GM18498 (cell line): ENCODE measurements around the gene TRIM46.
"Not testable (repeated sequence)": the region's sequence is repeated elsewhere in the genome, so short reads cannot be mapped to it uniquely, and the experiment has no call there.

Experiments
- ATAC-seq: cut with Tn5 transposase; IDR thresholded peaks from one replicate; pipeline ENCODE4 v1.9.1; 2021; ENCODE audit warnings: mild to moderate bottlenecking, moderate library complexity; ENCODE audit not compliant: unreplicated experiment

The TRIM46 gene

GRCh38 chr1:155137154-155137949 is 36.3 kb upstream of the TRIM46 start:
- no peak for ATAC-seq

GRCh38 chr1:155139895-155140629 is 33.6 kb upstream of the TRIM46 start, which contains the start of gene DPM3:
DPM3 (minus strand) TSS chr1:155140531; CDS start chr1:155140240, 291 bp downstream.
- peak; percentile 66 for ATAC-seq

- ATAC-seq: no peak
Observed at GRCh38 chr1:155140630-155140953, 33.1 kb upstream of the TRIM46 start.

- ATAC-seq: no peak
Observed at GRCh38 chr1:155141749-155142148, 31.9 kb upstream of the TRIM46 start.

GRCh38 chr1:155145491-155145890 is 28.2 kb upstream of the TRIM46 start:
- no peak for ATAC-seq

GRCh38 chr1:155155996-155156643 is 17.5 kb upstream of the TRIM46 start:
- ATAC-seq: not testable (repeated sequence)

GRCh38 chr1:155158991-155159390 is 14.7 kb upstream of the TRIM46 start:
- no peak for ATAC-seq

GRCh38 chr1:155160128-155160527 is 13.5 kb upstream of the TRIM46 start:
- no peak for ATAC-seq

GRCh38 chr1:155162631-155163030 is 11.0 kb upstream of the TRIM46 start:
- ATAC-seq: not testable (repeated sequence)

GRCh38 chr1:155163785-155164184 is 9.9 kb upstream of the TRIM46 start:
- not testable (repeated sequence) for ATAC-seq

- not testable (repeated sequence) for ATAC-seq
Observed at GRCh38 chr1:155164625-155165024, 9.0 kb upstream of the TRIM46 start.

GRCh38 chr1:155166051-155166470 is 7.6 kb upstream of the TRIM46 start:
- ATAC-seq: no peak

- no peak for ATAC-seq
Observed at GRCh38 chr1:155166471-155167165, 7.0 kb upstream of the TRIM46 start.

GRCh38 chr1:155167166-155168104 is 6.2 kb upstream of the TRIM46 start:
- no peak for ATAC-seq

- not testable (repeated sequence) for ATAC-seq
Observed at GRCh38 chr1:155168105-155168445, 5.6 kb upstream of the TRIM46 start.

GRCh38 chr1:155168456-155169210 is 5.0 kb upstream of the TRIM46 start:
- ATAC-seq: no peak

GRCh38 chr1:155169541-155169940 is 4.1 kb upstream of the TRIM46 start:
- no peak for ATAC-seq

GRCh38 chr1:155170101-155170785 is 3.4 kb upstream of the TRIM46 start:
- no peak for ATAC-seq

- ATAC-seq: no peak
Observed at GRCh38 chr1:155170806-155171205, 2.8 kb upstream of the TRIM46 start.
